HG03354 (cell line): ENCODE data around the gene SDSL.

Source experiments
- ATAC-seq: cut with Tn5 transposase; IDR thresholded peaks from one replicate; pipeline ENCODE4 v1.9.1; 2021; ENCODE audit warnings: mild to moderate bottlenecking; ENCODE audit not compliant: unreplicated experiment, poor library complexity, severe bottlenecking

SDSL gene

GRCh38 chr12:113464852-113465719 is 42.9 kb downstream of the SDSL start:
- no peak for ATAC-seq

GRCh38 chr12:113465808-113466453 is 43.8 kb downstream of the SDSL start:
- ATAC-seq: no peak

DNA sequence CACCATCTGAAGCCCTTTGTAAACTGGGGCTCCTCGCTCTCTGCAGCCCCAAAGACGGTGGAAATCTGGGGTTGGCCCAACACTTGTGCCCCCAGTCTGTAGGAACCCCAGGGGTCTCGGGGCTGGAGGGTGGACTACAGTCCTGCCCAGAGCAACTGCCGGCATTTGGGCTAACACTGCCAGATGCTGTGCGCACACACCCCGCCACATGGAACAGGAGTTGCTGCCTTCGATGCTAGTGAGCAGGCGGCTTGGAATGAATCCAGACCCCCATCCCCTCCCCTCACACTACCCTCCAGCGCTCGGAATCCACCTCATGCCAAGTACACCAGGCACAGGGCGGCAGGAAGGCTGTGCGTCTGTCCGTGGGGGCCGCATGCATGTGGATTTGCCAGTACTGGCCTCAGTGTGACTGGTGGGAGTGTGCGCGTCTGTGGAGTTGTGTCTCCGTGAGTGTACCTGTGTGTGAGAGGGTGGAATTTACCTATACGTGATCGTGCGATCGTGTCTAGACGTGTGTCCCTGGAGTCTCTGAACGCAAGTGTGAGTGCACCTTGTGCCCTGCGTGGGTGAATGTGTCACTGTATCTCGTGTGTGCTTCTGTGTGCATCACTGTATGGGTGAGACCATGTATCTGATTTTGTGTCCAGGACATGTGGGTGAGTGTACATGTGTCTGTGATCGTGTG is 44.4 kb downstream of the SDSL start:
- no peak for ATAC-seq

- no peak for ATAC-seq
These were observed 44.9 kb downstream of the SDSL start for GRCh38 chr12:113467142-113467501.

DNA sequence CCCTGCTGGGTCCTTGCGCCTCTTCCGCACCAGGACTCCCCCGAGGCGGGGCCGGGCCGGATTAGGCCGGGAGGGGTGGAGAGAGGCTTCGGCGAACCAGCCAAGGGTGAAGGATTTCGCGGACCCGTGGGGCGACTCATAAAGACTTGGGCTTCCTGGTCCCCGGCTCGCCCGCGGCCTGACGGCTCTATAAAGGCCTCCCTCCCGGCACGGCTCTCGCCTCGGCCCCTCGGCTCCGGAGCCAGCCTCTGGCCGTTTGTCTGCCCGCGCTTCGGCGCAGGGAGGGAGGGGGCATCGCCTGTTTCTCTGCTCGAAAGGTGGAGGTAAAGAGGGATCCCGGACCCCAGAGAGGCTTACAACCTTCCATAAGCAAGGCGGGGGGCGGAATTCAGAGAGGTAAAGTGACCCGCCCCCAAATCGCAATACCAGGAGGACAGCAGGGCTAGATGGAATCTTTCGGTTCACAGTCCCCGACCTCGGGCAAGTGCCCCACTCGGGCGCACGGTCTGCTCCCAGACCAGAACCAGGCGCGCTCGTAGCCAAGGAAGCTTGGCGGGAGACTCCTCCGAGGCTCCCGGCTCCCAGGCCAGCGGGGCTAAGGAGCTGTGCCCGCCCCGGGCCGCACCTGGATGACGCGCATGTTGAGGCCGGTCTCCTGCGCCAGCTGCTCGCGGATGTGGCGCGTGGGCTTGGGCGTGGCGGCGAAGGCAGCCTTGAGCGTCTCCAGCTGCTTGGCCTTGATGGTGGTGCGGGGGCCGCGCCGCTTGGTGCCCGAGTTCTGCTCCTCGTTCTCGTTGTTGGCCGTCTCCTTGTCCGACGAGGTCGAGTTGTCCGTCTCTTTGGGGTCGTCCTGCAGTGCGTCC is 45.6 kb downstream of the SDSL start:
- ATAC-seq: no peak

DNA sequence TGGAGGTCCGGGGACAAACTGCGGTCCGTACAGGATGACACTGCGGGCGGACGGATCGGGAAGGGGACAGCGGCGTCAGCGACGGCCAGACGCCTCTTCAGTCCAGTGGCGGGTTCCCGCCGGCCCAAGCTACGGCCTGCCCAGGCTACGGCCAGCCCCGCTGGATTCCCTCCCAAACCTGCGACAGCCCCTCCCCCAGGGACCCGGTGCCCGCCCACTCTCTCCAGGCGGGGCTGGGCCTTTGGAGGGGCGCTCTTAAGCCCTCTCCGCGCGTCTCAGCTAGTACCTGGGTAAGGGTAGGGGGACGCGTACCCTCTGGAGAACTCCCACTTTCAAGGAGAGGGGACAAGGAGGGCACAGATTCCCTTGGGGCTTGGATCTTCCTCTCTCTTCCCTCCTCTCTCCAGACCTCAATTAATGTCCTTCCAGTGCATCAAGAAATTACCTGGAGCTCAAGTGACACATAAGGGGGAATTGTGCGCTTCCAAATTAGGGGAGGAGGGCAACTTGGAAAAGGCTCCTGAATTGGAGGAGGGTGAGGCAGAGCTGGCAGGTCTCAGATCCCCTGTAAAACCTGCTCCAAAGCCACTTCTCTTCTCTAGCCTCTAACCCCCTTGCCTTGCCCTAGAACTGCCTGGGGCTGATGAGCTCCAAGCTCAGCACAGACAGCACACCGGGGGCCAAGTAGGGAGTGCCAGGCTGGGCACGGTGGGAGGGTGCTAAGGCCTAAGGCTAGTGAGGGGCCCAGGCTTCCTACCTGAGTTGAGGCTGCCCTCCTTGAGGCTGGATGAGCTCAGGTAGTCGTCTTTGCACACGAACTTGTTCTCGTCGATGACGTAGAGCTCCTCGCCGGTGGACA is 46.4 kb downstream of the SDSL start:
- ATAC-seq: no peak

- no peak for ATAC-seq
These were observed 47.2 kb downstream of the SDSL start for GRCh38 chr12:113469224-113469948.

DNA sequence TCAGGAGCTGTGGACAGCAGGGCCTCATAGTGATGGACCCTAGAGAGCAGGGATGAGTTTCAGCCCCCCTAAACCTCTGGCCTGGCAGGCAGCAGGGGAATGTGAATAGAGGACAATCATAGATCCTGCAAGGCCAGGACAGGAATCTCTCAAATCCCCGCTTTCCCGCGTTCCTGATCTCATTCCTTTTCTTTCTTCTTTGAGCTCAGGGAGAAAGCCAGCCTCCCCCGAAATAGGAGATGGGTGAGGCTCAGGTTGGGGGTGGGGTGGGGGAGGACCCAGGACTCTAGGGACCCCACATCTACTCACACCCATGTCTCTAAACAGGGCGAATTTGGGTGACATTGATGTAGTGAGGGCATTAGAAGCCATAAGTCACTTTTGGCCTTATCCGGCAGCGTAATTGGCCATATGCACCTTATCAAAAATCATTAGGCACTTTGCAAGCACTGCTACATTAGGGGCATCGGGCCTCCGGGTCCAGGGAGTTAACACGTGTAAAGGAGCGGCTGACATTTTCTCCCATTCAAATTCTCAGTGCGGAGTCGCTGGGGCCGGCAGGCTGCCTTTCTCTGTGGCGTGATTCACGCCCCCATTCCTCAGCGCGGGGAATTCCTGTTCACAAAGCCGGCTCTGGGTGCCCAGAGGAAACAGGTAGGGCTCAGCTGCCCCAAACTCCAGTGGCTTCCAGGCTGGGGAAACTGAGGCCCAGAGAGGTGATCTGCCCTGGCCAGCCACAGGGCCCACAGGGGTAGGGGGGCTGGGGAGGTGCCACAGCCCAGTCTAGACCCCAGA is 48.0 kb downstream of the SDSL start:
- ATAC-seq: no peak

- no peak for ATAC-seq
These were observed 48.9 kb downstream of the SDSL start for GRCh38 chr12:113470871-113471618.

DNA sequence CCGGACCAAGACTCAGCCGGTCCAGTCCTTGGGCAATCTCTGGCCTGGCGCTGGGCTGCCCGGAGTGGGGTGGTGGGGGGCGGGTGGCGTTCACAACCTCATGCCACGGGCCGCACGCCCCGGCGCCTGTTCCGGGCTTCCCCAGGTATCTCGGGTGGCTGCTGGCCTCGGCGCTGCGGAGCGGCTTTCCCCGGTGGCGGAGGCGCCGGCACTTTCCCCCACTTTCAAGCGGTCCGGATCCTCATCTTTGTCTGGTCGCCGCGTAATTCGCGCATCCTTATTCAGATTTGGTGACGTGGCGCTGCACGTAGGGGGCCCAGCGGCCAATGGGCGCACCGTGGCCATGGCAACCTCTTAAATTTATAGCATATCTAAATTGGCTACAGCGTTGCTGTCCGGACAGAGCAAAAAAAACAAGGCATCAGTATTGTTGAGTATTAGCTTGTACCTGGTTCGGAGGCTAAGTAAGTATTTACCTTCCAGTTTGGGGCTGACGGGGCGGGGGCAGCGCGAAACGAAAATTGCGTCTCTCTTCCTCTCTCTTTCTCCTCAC is 49.5 kb downstream of the SDSL start, which contains the start of gene LHX5:
TSS of gene LHX5 (minus strand) at position 253 of the 553 bp plus-strand sequence. CDS start 373 bp downstream, outside the sequence.
- ATAC-seq: no peak

DNA sequence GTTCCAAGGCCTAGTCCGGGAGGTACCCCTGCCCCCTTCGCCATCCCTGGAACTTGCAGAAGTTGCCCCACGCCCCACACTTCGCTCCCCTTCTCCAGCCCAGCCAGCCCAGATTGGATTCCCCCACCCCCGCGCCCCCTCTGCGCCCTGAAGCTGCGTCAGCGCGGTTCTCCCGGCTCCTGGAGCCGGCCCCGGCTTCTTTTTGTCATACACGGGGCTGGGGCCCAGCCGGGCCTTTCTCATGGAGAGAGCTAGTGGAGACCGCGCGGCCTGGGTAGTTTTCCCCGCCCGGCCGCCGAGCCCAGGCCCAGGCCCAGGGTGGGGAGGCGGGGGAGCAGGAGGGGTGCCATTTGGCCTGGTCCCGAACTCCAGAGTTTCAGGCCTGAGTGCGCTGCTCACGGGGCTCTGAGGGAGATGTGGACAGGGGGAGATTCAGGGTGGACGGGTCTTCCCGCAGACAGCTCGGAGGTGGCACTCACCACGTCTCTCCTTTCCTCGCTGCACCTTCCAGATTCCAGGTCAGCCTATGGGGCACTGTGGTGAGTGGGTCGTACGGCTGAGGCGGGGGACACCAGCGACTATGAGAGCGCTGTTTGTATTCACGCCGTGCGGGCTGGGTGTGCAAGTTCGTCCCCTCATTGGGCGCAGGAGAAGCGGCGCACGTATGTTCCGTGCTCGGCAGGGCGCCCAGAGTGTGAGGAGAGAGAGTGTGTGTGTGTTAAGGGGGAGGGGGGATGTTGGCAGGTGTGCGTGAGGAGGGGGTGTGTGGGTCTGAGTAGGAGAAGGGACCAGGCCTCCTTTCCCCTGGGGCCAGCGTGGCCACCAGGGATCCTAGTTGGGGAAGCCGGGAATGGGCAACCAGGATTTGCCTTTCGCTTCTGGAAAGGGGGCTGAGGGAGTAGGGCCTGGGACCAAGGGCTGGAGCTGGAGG is 50.3 kb downstream of the SDSL start:
- no peak for ATAC-seq

GRCh38 chr12:113473400-113473799 is 51.2 kb downstream of the SDSL start:
- ATAC-seq: no peak

DNA sequence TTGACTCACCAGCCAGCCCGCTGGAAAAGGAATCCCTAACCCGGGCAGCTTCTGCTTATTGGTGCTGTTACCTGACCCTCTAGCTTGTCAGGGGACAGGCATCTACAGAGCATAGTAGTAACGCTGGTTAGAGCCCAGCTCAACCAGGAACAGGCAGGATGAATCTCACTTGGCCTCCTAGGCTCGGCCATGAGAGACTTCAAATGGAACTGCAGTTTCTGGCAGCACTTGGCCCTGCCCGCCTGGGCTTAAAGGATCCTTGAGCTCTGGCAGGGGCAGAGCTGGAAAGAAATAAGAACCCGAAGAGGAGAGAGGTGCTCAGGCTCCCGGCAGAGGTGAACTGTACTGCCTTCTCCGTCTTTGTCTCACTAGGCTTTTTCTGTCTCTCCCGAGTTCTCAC is 51.8 kb downstream of the SDSL start:
- no peak for ATAC-seq

- no peak for ATAC-seq
These were observed 52.7 kb downstream of the SDSL start for GRCh38 chr12:113474635-113475436.
